Smooth muscle cell (in vitro differentiated cells): Measurements from ENCODE around the gene MMD2. TPM values are rescaled to one million over a fixed set of nuclear protein-coding genes. Genes with fewer than 3 reads are reported as not detected.

Experiments used
- DNase-seq: peaks from one replicate; lab custom pipeline; 2025; ENCODE audit not compliant: unreplicated experiment; lab: John Stamatoyannopoulos, UW
- H2AFZ ChIP-seq: fragments of 200-600 bp; sonication (generic); 2 replicates; pipeline ENCODE4 v1.6.0; 2016; ENCODE audit warnings: antibody characterized with exemption, low read depth, mild to moderate bottlenecking
- H3F3A ChIP-seq: fragments of 200-600 bp; sonication (generic); 2 replicates; pipeline ENCODE4 v1.6.0; 2017; ENCODE audit warnings: antibody characterized with exemption, low read depth
- H3K27ac ChIP-seq: fragments of 200-600 bp; sonication (generic); 2 replicates; pipeline ENCODE4 v1.5.1; 2016; ENCODE audit warnings: low read depth, mild to moderate bottlenecking
- H3K27me3 ChIP-seq: fragments of 200-600 bp; sonication (generic); 2 replicates; pipeline ENCODE4 v1.6.1; 2016; ENCODE audit warnings: low read depth, mild to moderate bottlenecking
- H3K36me3 ChIP-seq: fragments of 200-600 bp; sonication (generic); 2 replicates; pipeline ENCODE4 v1.5.1; 2016; ENCODE audit warnings: low read depth
- H3K4me1 ChIP-seq: fragments of 200-600 bp; sonication (generic); 2 replicates; pipeline ENCODE4 v1.5.1; 2016; ENCODE audit warnings: low read depth
- H3K4me2 ChIP-seq: fragments of 200-600 bp; sonication (generic); 2 replicates; pipeline ENCODE4 v1.6.0; 2016; ENCODE audit warnings: mild to moderate bottlenecking
- H3K4me3 ChIP-seq: fragments of 200-600 bp; sonication (generic); 2 replicates; pipeline ENCODE4 v1.5.1; 2016; ENCODE audit warnings: mild to moderate bottlenecking
- H3K79me2 ChIP-seq: fragments of 200-600 bp; sonication (generic); 2 replicates; pipeline ENCODE4 v1.6.0; 2016; ENCODE audit warnings: low read depth, mild to moderate bottlenecking
- H3K9ac ChIP-seq: fragments of 200-600 bp; sonication (generic); 2 replicates; pipeline ENCODE4 v1.6.0; 2016; ENCODE audit warnings: low read depth
- H3K9me3 ChIP-seq: fragments of 200-600 bp; sonication (generic); replicated peaks from 2 replicates; pipeline ENCODE4 v1.5.1; 2016; ENCODE audit warnings: low read depth
- H4K20me1 ChIP-seq: fragments of 200-600 bp; sonication (generic); 2 replicates; pipeline ENCODE4 v1.6.0; 2016; ENCODE audit warnings: low read depth
- CTCF ChIP-seq: fragments of 200-600 bp; sonication (generic); IDR thresholded peaks from 2 replicates; pipeline ENCODE4 v1.5.1; 2017; ENCODE audit warnings: borderline replicate concordance, mild to moderate bottlenecking, antibody characterized with exemption; ENCODE audit not compliant: insufficient read depth, poor library complexity, severe bottlenecking
- WGBS: methylation state at CpG from one replicate; pipeline ENCODE4 v1.1.7; 2016; ENCODE audit warnings: low lambda C conversion rate; 5-methylcytosine and 5-hydroxymethylcytosine counted together
- polyA plus RNA-seq: library from polyadenylated mRNA; unstranded; fragments of >200 nt; fragmentation: Nextera tagmentation; extraction: Ambion mirVana; gene quantifications from 2 replicates; pipeline ENCODE4 v1.2.1, GENCODE V29; 2016
- total RNA-seq: library from RNA; depleted of rRNA; stranded (reverse); fragments of >200 nt; gene quantifications from 2 replicates; pipeline ENCODE4 v1.2.3, GENCODE V29; 2014

The MMD2 gene
- total and polyA plus RNA-seq, 2 experiments from 2014 or later = not detected

DNA sequence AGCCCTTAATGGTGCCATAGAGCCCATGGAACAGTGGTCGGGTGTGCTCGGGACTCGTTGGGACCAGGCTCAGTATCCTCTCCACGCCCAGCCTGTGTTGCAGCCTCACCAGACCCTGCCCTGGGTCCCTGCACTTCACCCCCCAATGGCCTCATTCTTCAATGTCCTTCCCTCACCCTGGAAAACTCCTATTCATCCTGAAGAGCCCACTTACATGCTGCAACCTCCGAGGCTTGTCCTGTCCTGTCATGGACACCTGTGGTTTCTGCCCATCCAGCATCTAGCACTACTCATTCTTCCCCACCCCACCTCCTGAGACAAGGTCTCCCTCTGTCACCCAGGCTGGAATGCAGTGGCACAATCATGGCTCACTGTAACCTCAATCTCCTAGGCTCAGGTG is 7.7 kb downstream of the MMD2 start:
- Histone ChIP-seq H3F3A (no peaks in the 10 kb centered on the region), H3K27ac (no peak overlapping the region), H3K9ac (no peak overlapping the region), H4K20me1 (no peaks in the 10 kb centered on the region), H3K4me1 (no peaks in the 10 kb centered on the region), H3K79me2 (no peaks in the 10 kb centered on the region), H3K9me3 (no peaks in the 10 kb centered on the region), H3K4me3 (no peak overlapping the region), H3K36me3 (no peaks in the 10 kb centered on the region), H3K27me3 (peaks cover 16% of the 10 kb centered on the region), H2AFZ (no peak overlapping the region), H3K4me2 (no peak overlapping the region)
- DNase-seq = no peak
- 71% methylated on average over 5 of the region's 5 CpGs for WGBS
- no peak for TF ChIP-seq CTCF

DNA sequence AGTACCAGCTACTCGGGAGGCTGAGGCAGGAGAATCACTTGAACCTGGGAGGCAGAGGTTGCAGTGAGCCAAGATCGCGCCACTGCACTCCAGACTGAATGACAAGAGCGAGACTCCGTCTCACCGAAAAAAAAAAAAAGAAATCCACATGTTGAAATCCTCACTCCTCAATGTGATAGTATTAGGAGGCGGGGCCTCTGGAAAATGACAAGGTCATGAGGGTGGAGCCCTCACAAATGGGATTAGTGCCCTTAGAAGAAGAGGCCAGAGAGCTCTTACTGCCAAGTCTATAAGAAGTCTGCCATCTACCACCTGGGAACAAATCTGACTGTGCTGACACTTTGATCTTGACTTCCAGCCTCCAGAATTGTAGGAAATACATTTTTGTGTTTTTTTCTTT is 10.6 kb downstream of the MMD2 start:
- Histone ChIP-seq H3K4me3 (no peak overlapping the region), H2AFZ (no peak overlapping the region), H3K79me2 (no peaks in the 10 kb centered on the region), H3F3A (no peaks in the 10 kb centered on the region), H3K36me3 (no peaks in the 10 kb centered on the region), H3K9me3 (no peaks in the 10 kb centered on the region), H4K20me1 (no peaks in the 10 kb centered on the region), H3K27ac (no peak overlapping the region), H3K9ac (no peak overlapping the region), H3K4me2 (no peak overlapping the region), H3K27me3 (peaks cover 14% of the 10 kb centered on the region), H3K4me1 (no peaks in the 10 kb centered on the region)
- WGBS = 93% methylated on average over 7 of the region's 7 CpGs
- no peak for TF ChIP-seq CTCF
- DNase-seq = no peak

- Histone ChIP-seq H3K36me3 (no peaks in the 10 kb centered on the region), H3F3A (no peaks in the 10 kb centered on the region), H3K27me3 (peaks cover 14% of the 10 kb centered on the region), H2AFZ (no peak overlapping the region), H3K4me1 (no peaks in the 10 kb centered on the region), H3K27ac (no peak overlapping the region), H3K9me3 (no peaks in the 10 kb centered on the region), H3K79me2 (no peaks in the 10 kb centered on the region), H3K4me3 (no peak overlapping the region), H3K9ac (no peak overlapping the region), H4K20me1 (no peaks in the 10 kb centered on the region), H3K4me2 (no peak overlapping the region)
- no peak for DNase-seq
- no peak for TF ChIP-seq CTCF
- 94% methylated on average over 26 of the region's 26 CpGs for WGBS
Observed at GRCh38 chr7:4945949-4946348, 13.0 kb downstream of the MMD2 start.

DNA sequence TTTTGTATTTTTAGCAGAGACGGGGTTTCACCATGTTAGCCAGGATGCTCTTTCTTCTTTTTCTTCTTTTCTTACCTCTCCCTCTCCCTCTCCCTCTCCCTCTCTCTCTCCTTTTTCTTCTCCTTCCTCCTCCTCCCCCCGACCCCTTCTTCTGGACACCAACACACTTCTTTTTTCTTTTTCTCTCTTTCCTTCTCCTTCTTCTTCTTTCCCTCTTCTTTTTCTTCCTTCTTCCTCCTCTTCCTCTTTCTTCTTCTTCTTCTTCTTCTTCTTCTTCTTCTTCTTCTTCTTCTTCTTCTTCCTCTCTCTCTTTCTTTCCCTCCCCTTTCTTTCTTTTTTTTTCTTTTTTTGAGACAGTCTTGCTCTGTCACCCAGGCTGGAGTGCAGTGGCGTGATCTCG is 14.0 kb downstream of the MMD2 start:
- H3K27ac ChIP-seq = no peak overlapping the region
- no peak for TF ChIP-seq CTCF
- no peaks in the 10 kb centered on the region for H3F3A ChIP-seq
- no peak overlapping the region for H3K4me3 ChIP-seq
- H3K4me2 ChIP-seq = no peak overlapping the region
- no peak overlapping the region for H3K9ac ChIP-seq
- H3K79me2 ChIP-seq = no peaks in the 10 kb centered on the region
- peaks cover 14% of the 10 kb centered on the region for H3K27me3 ChIP-seq
- no peak overlapping the region for H2AFZ ChIP-seq
- WGBS = 96% methylated on average over 3 of the region's 4 CpGs
- DNase-seq = no peak
- no peaks in the 10 kb centered on the region for H3K9me3 ChIP-seq
- H3K36me3 ChIP-seq = no peaks in the 10 kb centered on the region
- H3K4me1 ChIP-seq = no peaks in the 10 kb centered on the region
- no peaks in the 10 kb centered on the region for H4K20me1 ChIP-seq
